Endothelial cell of umbilical vein (primary cell): Measurements from ENCODE around the gene NAPA. TPM values are rescaled to one million over a fixed set of nuclear protein-coding genes. Genes with fewer than 3 reads are reported as not detected.

Experiments used
- BruUV-seq: library from RNA; stranded (reverse); fragments of 400-500 nt; replicated peaks from 2 replicates; lab custom pipeline; 2021; lab: Mats Ljungman, UMichigan
- CTCF ChIA-PET: fragments of 300-600, 350-600 bp; sonication (Branson Sonifier 250); formaldehyde crosslinking; loops from one replicate; lab custom pipeline; 2021; ENCODE audit warnings: antibody characterized with exemption, inconsistent platforms; lab: Charles Lee
- POLR2A ChIA-PET: fragments of 300-600, 350-600 bp; sonication (Branson Sonifier 250); formaldehyde crosslinking; loops from one replicate; lab custom pipeline; 2021; ENCODE audit warnings: antibody characterized with exemption, inconsistent platforms; lab: Charles Lee
- DNase-seq: peaks from one replicate; pipeline ENCODE4 v3.0.0-alpha.2; 2011; ENCODE audit warnings: low read depth, low spot score
- FAIRE-seq: peaks from 2 replicates; lab custom pipeline; 2011; peaks lifted over from hg19 to GRCh38; lab: Jason Lieb, UNC
- H2AFZ ChIP-seq: 2 replicates; pipeline ENCODE4 v1.6.0; 2012; ENCODE audit warnings: low read depth, low read length, control low read depth, inconsistent platforms
- H3K27ac ChIP-seq: 2 replicates; pipeline ENCODE4 v1.5.1; 2011; ENCODE audit warnings: low read depth, mild to moderate bottlenecking, control low read depth, low read length, moderate library complexity; ENCODE audit not compliant: insufficient read depth
- H3K27me3 ChIP-seq, 2 experiments: 2 replicates each; pipeline versions ENCODE4 v1.6.0 to v1.6.1; 2011; ENCODE audit warnings: low read length in 2 of 2, mixed read lengths in 1 of 2; ENCODE audit not compliant: control insufficient read depth in 2 of 2, insufficient read depth in 2 of 2
- H3K36me3 ChIP-seq, 2 experiments: 2 replicates in 1 of 2; 3 replicates in 1 of 2; pipeline ENCODE4 v1.5.1; 2011; ENCODE audit warnings: low read length in 2 of 2, mild to moderate bottlenecking in 1 of 2, moderate library complexity in 1 of 2; ENCODE audit not compliant: control insufficient read depth in 2 of 2, insufficient read depth in 2 of 2; ENCODE audit errors: extremely low read depth in 1 of 2
- H3K4me1 ChIP-seq: 3 replicates; pipeline ENCODE4 v1.5.1; 2011; ENCODE audit warnings: mild to moderate bottlenecking, low read length; ENCODE audit not compliant: control insufficient read depth, insufficient read depth; ENCODE audit errors: extremely low read depth
- H3K4me2 ChIP-seq: 2 replicates; pipeline ENCODE4 v1.6.1; 2011; ENCODE audit warnings: low read length, control low read depth, mixed read lengths; ENCODE audit not compliant: insufficient read depth
- H3K4me3 ChIP-seq, 3 experiments: fragments of 200-600 bp in 1 of 3; sonication (generic), shearing (Covaris generic) in 1 of 3; replicated peaks in 1 of 3; 2 replicates each; pipeline ENCODE4 v1.5.1; 2011 to 2016; ENCODE audit warnings: control low read depth in 3 of 3, low read length in 3 of 3, mild to moderate bottlenecking in 2 of 3, inconsistent platforms in 1 of 3, low read depth in 1 of 3, moderate library complexity in 1 of 3; ENCODE audit not compliant: insufficient read depth in 1 of 3
- H3K79me2 ChIP-seq: 2 replicates; pipeline ENCODE4 v1.6.0; 2012; ENCODE audit warnings: low read length, inconsistent platforms; ENCODE audit not compliant: control insufficient read depth, insufficient read depth
- H3K9ac ChIP-seq: replicated peaks from 2 replicates; pipeline ENCODE3; 2011; ENCODE audit warnings: low read length, control low read depth; ENCODE audit not compliant: insufficient read depth; ENCODE audit errors: extremely low read depth
- H3K9me1 ChIP-seq: replicated peaks from 3 replicates; pipeline ENCODE4 v1.6.0; 2011; ENCODE audit warnings: mild to moderate bottlenecking, low read length; ENCODE audit not compliant: control insufficient read depth, insufficient read depth; ENCODE audit errors: extremely low read depth
- H3K9me3 ChIP-seq: replicated peaks from 2 replicates; pipeline ENCODE4 v1.5.1; 2012; ENCODE audit warnings: low read length, inconsistent platforms; ENCODE audit not compliant: control insufficient read depth, insufficient read depth
- H4K20me1 ChIP-seq: replicated peaks from 2 replicates; pipeline ENCODE3; 2011; ENCODE audit warnings: mild to moderate bottlenecking, low read length; ENCODE audit not compliant: control insufficient read depth, insufficient read depth; ENCODE audit errors: extremely low read depth
- CTCF ChIP-seq, 2 donors: IDR thresholded peaks; 1 replicate in 1 of 2; 2 replicates in 1 of 2; pipeline ENCODE4 v1.5.1; 2011; ENCODE audit warnings: low read length in 2 of 2, mild to moderate bottlenecking in 2 of 2, moderate library complexity in 2 of 2, control low read depth in 1 of 2, inconsistent platforms in 1 of 2, low read depth in 1 of 2; ENCODE audit not compliant: insufficient read depth in 1 of 2; ENCODE audit errors: extremely low read depth in 1 of 2
- EZH2 ChIP-seq: IDR thresholded peaks from 2 replicates; pipeline ENCODE4 v1.6.1; 2012; ENCODE audit warnings: borderline replicate concordance, low read depth, mild to moderate bottlenecking, moderate library complexity, low read length, inconsistent platforms; ENCODE audit not compliant: severe bottlenecking
- FOS ChIP-seq: IDR thresholded peaks from 2 replicates; pipeline ENCODE4 v1.6.1; 2011; ENCODE audit warnings: mild to moderate bottlenecking, low read length, moderate library complexity, borderline replicate concordance; ENCODE audit not compliant: insufficient read depth
- GATA2 ChIP-seq: IDR thresholded peaks from 2 replicates; pipeline ENCODE4 v1.7.0; 2011; ENCODE audit warnings: low read depth, mild to moderate bottlenecking, moderate library complexity, mixed read lengths, low read length; ENCODE audit not compliant: insufficient read length, insufficient read depth
- JUN ChIP-seq: IDR thresholded peaks from 2 replicates; pipeline ENCODE4 v1.6.1; 2011; ENCODE audit warnings: borderline replicate concordance, low read depth; ENCODE audit not compliant: insufficient read length, insufficient read depth
- MAX ChIP-seq: IDR thresholded peaks from 2 replicates; pipeline ENCODE4 v1.6.1; 2011; ENCODE audit not compliant: insufficient read depth, insufficient read length
- MYC ChIP-seq: IDR thresholded peaks from one replicate; pipeline ENCODE4 v1.6.1; 2011; ENCODE audit warnings: mild to moderate bottlenecking, low read depth, low read length
- POLR2A ChIP-seq: IDR thresholded peaks from 2 replicates; pipeline ENCODE4 v1.6.1; 2012; ENCODE audit warnings: low read depth, mild to moderate bottlenecking, control low read depth, low read length
- POLR2AphosphoS5 ChIP-seq: IDR thresholded peaks from 2 replicates; pipeline ENCODE4 v1.6.1; 2012; ENCODE audit warnings: low read depth, mild to moderate bottlenecking, control low read depth, low read length, moderate library complexity; ENCODE audit not compliant: insufficient read depth
- dilution Hi-C: fragments of 300-500 bp; cut with MboI; formaldehyde crosslinking; loops from one replicate; pipeline ENCODE4 v1.15.0; 2019; ENCODE audit warnings: low sequenced_read_pairs; ENCODE audit not compliant: extremely low pct_ligation_motif_present
- intact Hi-C: fragments of 100-400 bp; cut with micrococcal nuclease; formaldehyde crosslinking; loops from one replicate; pipeline ENCODE4 v1.10.0; 2022
- polyA plus RNA-seq, 4 experiments: library from polyadenylated mRNA; depleted of rRNA in 3 of 4; stranded (reverse) in 3 of 4; unstranded in 1 of 4; fragments of >200 nt; gene quantifications; 2 replicates each; pipeline versions ENCODE4 v1.2.1 to v1.2.3, GENCODE V29; 2011 to 2012; ENCODE audit warnings: missing spikeins in 1 of 4
- total RNA-seq: library from RNA; stranded (reverse); gene quantifications from 2 replicates; pipeline ENCODE4 v1.2.3, GENCODE V29; 2021

Gene NAPA
- total and polyA plus RNA-seq, 2 donors (not counting 3 experiments of a cell fraction or from before 2014, with no cell fraction given) = 107 to 154 TPM

DNA sequence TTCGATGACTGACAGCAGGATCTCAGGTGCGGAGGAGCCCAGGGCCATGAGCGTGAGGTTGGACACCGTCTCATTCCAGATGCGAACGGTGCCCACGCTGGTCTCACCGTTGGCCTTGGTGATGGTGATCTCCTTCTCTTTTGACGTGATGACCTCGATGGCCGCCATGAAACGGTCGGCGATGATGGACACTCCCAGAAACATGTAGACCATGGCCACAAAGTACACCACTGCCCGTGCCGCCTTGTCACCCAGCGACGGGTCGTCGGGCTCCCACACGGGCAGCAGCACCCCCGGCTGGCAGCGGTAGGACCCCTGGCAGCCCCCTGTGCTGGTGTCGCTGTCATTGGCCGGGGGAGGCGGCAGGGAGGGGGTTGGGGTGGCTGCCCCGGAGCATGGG, 48.9 kb downstream of the NAPA start:
- BruUV-seq = no TSS peak

More for the DNA sequence above, 48.9 kb downstream of the NAPA start:
- Histone ChIP-seq H3K27ac (no peak overlapping the region), H3K36me3 (no peaks in the 10 kb centered on the region), H3K4me3 (no peak overlapping the region), H3K4me1 (no peaks in the 10 kb centered on the region), H3K79me2 (no peaks in the 10 kb centered on the region), H3K9ac (no peak overlapping the region), H3K9me1 (no peaks in the 10 kb centered on the region), H3K4me2 (no peak overlapping the region), H4K20me1 (no peaks in the 10 kb centered on the region), H2AFZ (no peak overlapping the region), H3K9me3 (no peaks in the 10 kb centered on the region), H3K27me3 (peaks cover 17 to 28% of the 10 kb centered on the region in 2 experiments)
- ChIA-PET POLR2A (no interaction called here), CTCF (no interaction called here)
- TF ChIP-seq MYC (no peak), POLR2AphosphoS5 (no peak), POLR2A (no peak), MAX (no peak), GATA2 (no peak), CTCF (IDR thresholded peaks at IDR 0.05; ENCODE audit: extremely low read depth in 1 of 2, insufficient read depth in 1 of 2, low read depth in 1 of 2, low read length in 2 of 2) (no peak), EZH2 (no peak), FOS (no peak), JUN (no peak)
- intact Hi-C loops (no loop called here), dilution Hi-C loops (no loop called here)
- FAIRE-seq (no peak), DNase-seq (no peak)
